GM18498 (cell line): ENCODE results near the gene CUL3.
"Not testable (repeated sequence)": the region's sequence is repeated elsewhere in the genome, so short reads cannot be mapped to it uniquely, and the experiment has no call there.

ENCODE experiments used
- ATAC-seq: cut with Tn5 transposase; IDR thresholded peaks from one replicate; pipeline ENCODE4 v1.9.1; 2021; ENCODE audit warnings: mild to moderate bottlenecking, moderate library complexity; ENCODE audit not compliant: unreplicated experiment

The CUL3 gene

GRCh38 chr2:224545884-224546644, 39.1 kb downstream of the CUL3 start:
- ATAC-seq: peak; percentile 75

DNA sequence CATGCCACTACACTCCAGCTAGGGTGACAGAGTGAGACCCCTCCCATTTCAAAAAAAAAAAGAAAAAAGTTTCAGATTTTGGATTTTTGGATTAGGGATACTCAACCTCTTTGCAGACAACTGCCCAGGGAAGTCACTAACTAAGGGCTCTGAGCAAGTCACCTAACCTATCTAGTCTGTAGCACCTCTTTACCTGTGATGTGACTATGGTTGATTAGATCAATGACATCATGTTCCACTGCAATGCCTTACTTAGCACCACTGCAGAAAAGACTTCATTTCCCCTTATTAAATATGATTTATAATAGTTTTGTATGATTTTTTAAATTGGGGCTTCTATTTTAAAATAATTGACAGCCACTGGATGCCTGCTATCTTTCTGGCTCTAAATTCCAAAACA, 41.2 kb downstream of the CUL3 start:
- no peak for ATAC-seq

DNA sequence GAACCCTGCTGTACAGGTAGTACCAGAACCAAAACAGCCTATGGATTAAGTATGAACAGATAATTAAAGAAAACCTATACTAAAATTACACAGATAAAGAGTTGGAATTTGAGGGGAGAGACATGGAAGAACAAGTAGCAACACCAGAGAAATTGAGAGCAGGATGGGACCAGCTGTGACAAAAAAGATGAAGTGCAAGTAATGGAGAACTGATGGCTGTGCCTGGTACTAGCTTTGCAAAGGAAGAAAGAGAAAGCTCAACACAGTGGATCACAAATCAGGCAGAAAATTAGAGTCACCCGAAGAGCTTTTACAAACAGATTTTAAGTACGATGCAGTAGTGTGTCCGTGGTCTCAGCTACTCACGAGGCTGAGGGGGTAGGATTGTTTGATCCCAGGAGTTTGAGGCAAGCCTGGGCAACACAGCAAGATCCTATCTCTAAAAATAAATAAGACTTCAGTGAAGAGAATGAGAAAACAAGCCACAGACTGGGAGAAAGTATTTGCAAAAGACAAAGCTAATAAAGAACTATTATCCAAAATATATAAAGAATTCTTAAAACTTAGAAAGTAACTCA, 46.5 kb downstream of the CUL3 start:
- no peak for ATAC-seq

GRCh38 chr2:224532931-224533330, 52.2 kb downstream of the CUL3 start:
- ATAC-seq: peak; percentile 81

GRCh38 chr2:224532441-224532840, 52.7 kb downstream of the CUL3 start:
- ATAC-seq: no peak

DNA sequence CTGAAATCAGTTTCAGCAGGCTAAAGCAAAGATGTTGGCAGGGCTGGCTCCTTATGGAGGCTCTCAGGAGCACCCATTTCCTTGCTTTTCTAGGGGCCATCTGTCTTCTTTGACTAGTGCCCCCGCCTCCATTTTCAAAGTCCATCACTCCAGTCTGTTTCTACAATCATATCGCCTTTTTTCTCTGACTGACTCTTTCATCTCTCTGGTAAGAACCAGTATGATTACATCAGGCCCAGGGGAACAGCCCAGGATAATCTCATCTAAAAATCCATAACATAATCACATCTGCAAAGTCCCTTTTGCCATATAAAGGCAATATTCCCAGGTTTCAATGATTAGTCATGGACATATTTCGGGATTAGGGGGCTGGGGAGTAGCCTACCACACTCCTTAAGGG, 57.0 kb downstream of the CUL3 start:
- no peak for ATAC-seq

- ATAC-seq: no peak
Measured at GRCh38 chr2:224525774-224526173, 59.4 kb downstream of the CUL3 start.

GRCh38 chr2:224524657-224525056, 60.5 kb downstream of the CUL3 start:
- ATAC-seq: no peak

- peak; percentile 25 for ATAC-seq
Measured at GRCh38 chr2:224523626-224524577, 61.3 kb downstream of the CUL3 start.

- not testable (repeated sequence) for ATAC-seq
Measured at GRCh38 chr2:224522483-224522882, 62.7 kb downstream of the CUL3 start.

- peak; percentile 67 for ATAC-seq
Measured at GRCh38 chr2:224520064-224520463, 65.1 kb downstream of the CUL3 start.

- no peak for ATAC-seq
Measured at GRCh38 chr2:224518806-224519580, 66.2 kb downstream of the CUL3 start.

- ATAC-seq: no peak
Measured at GRCh38 chr2:224517963-224518362, 67.2 kb downstream of the CUL3 start.

DNA sequence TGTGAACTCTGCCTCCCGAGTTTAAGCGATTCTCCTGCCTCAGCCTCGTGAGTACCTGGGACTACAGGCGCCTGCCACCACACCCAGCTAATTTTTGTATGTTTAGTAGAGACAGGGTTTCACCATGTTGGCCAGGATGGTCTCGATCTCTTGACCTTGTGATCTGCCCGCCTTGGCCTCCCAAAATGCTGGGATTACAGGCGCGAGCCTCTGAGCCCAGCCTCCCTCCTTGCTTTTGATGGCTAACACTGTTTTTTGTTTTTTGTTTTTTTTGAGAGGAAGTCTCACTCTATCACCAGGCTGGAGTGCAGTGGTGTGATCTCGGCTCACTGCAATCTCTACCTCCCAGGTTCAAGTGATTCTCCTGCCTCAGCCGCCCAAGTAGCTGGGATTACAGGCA, 68.8 kb downstream of the CUL3 start:
- ATAC-seq: not testable (repeated sequence)

- ATAC-seq: no peak
Measured at GRCh38 chr2:224513991-224514390, 71.2 kb downstream of the CUL3 start.

- no peak for ATAC-seq
Measured at GRCh38 chr2:224507789-224508188, 77.4 kb downstream of the CUL3 start.

- ATAC-seq: no peak
Measured at GRCh38 chr2:224506494-224506893, 78.7 kb downstream of the CUL3 start.

DNA sequence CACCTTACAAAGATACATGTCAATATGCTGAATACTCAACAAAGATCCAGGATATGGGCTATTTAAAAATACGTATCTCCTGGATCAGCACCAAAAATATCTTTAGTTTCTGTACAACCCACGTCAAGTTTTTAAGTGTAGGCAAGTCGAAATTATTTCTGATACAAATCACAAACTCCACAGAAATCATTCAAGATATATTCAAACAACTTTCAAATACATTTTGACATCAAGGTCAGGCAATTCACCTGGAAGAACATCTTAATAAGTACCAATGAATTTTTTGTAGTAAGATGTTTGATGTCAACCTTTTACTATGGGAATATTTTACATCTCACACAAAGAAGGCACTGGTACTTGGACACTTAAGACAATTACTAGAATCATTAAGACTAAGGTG, 86.2 kb downstream of the CUL3 start:
- ATAC-seq: no peak

- ATAC-seq: no peak
Measured at GRCh38 chr2:224492531-224492930, 92.6 kb downstream of the CUL3 start.

GRCh38 chr2:224487940-224488339, 97.2 kb downstream of the CUL3 start:
- not testable (repeated sequence) for ATAC-seq
